Esophagus muscularis mucosa (tissue), 4 donors: ENCODE data around the gene GPC6.

Experiments used
- CTCF ChIP-seq, 3 experiments: fragments of 200-600 bp in 2 of 3; fragments of 450-650 bp in 1 of 3; sonication (generic) in 2 of 3; IDR thresholded peaks; one replicate each; pipeline ENCODE4 v1.5.1; 2017 to 2019; ENCODE audit warnings: antibody characterized with exemption in 3 of 3, mild to moderate bottlenecking in 2 of 3, moderate library complexity in 1 of 3
- EP300 ChIP-seq: sonication (generic); formaldehyde crosslinking; IDR thresholded peaks from one replicate; pipeline ENCODE4 v1.6.1; 2017; ENCODE audit warnings: antibody characterized with exemption
- POLR2A ChIP-seq: fragments of 450-650 bp; IDR thresholded peaks from one replicate; pipeline ENCODE4 v1.6.1; 2017; ENCODE audit warnings: antibody characterized with exemption, moderate library complexity, mild to moderate bottlenecking, low read depth

DNA sequence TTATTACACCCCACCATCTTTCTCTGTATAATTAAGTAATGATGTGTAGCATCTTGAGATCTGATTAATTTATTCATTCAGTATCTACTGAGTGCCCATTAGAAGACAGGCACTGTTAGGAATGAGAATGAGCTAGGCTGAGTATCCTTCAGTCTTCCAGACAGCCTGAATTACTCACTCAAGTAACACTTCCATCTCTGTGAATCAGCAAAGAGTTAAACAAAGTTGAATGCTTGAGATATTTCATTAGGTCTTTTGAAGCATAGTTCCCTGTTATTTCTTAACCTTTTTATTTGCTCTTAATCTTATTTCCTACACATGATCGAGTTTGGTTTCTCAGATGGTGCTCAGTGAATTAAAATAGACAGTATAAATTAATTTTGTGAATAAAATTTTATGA, 839.1 kb downstream of the GPC6 start:
- TF ChIP-seq CTCF (IDR thresholded peaks at IDR 0.05) (no peak), POLR2A (no peak), EP300 (no peak)
